Large intestine (tissue), 3 donors: Measurements from ENCODE around the gene MYL7. TPM values are rescaled to one million over a fixed set of nuclear protein-coding genes. Genes with fewer than 3 reads are reported as not detected.

Source experiments
- DNase-seq, 2 donors: peaks; one replicate each; pipeline versions ENCODE4 v3.0.0 to v3.0.0-alpha.2; 2013
- H3K27ac ChIP-seq: one replicate; pipeline ENCODE4 v1.5.1; 2013; ENCODE audit warnings: low read length
- H3K27me3 ChIP-seq: 2 replicates; pipeline ENCODE4 v1.6.1; 2013; ENCODE audit warnings: low read length; ENCODE audit not compliant: control insufficient read depth, insufficient read depth
- H3K36me3 ChIP-seq: 2 replicates; pipeline ENCODE4 v1.6.1; 2013; ENCODE audit warnings: low read length; ENCODE audit not compliant: control insufficient read depth, insufficient read depth
- H3K4me1 ChIP-seq: one replicate; pipeline ENCODE4 v1.6.1; 2013; ENCODE audit warnings: low read length; ENCODE audit not compliant: control insufficient read depth, insufficient read depth
- H3K4me3 ChIP-seq: one replicate; pipeline ENCODE4 v1.5.1; 2013; ENCODE audit warnings: low read length
- H3K9me3 ChIP-seq: one replicate; pipeline ENCODE4 v1.6.1; 2013; ENCODE audit warnings: mild to moderate bottlenecking, low read depth, low read length, moderate library complexity; ENCODE audit not compliant: control insufficient read depth
- WGBS: methylation state at CpG from one replicate; pipeline ENCODE4 v1.1.5; 2013; ENCODE audit warnings: low lambda C conversion rate; ENCODE audit not compliant: insufficient coverage; 5-methylcytosine and 5-hydroxymethylcytosine counted together
- polyA plus RNA-seq: library from polyadenylated mRNA; unstranded; fragments of 120-200 nt; gene quantifications from one replicate; pipeline ENCODE4 v1.2.1, GENCODE V29; 2013

The MYL7 gene
- polyA plus RNA-seq, 1 donor, result 0.52 TPM

DNA sequence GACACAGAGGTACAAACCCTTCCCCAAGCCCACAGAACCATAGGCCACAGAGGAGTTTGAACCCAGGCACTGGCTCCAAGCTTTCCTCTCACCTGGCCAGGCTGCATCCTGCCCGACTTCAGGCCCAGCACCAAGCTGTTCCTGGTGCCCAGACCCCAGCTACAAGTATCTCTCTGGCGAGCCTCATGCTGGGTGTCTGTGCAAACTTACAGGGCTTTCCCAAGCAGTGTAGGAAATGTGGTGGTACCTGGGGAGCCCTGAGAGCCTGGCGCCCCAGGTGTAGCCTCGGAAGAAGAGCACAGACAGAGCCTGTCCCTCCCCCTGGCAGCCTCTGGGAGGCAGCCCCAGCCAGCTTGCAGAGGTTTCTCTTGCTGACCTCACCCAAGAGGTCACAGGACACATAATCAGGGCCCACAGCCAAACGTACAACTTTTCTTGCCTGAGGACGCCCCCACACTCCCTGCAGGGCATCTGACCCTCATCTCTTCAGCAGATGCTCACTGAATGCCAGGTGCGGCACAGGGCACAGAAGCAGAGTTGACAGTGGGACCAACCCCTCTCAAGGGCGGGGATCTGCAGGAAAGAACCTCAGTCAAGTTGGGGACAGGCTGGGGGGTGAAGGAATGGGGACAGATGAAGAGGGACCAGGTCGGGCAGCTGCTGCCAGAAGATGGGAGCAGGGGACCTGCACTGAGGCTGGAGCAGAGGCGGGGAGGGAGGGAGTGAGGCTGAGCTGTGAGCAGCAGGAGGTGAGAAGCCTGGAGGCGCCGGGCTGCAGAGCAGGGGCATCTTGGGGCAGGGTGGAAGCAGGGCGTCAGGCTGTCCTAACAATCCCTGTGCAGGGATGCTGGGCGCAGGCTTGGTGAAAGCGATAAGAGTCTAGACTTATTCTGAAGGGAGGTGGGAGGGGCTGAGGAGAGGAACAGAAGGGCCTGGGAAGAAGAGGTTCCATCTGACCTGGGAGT is 16.3 kb upstream of the MYL7 start:
- H3K9me3 ChIP-seq, result no peaks in the 10 kb centered on the region
- H3K36me3 ChIP-seq, result no peaks in the 10 kb centered on the region
- no peak overlapping the region for H3K27ac ChIP-seq
- 80% methylated on average over 1 of the region's 15 CpGs for WGBS
- no peaks in the 10 kb centered on the region for H3K27me3 ChIP-seq
- no peak for DNase-seq
- H3K4me1 ChIP-seq, result no peaks in the 10 kb centered on the region
- H3K4me3 ChIP-seq, result no peak overlapping the region

GRCh38 chr7:44156453-44157010 is 15.4 kb upstream of the MYL7 start:
- no peak for DNase-seq
- Histone ChIP-seq H3K36me3 (no peaks in the 10 kb centered on the region), H3K9me3 (no peaks in the 10 kb centered on the region), H3K27me3 (no peaks in the 10 kb centered on the region), H3K4me3 (no peak overlapping the region), H3K4me1 (no peaks in the 10 kb centered on the region), H3K27ac (no peak overlapping the region)
- no CpG with 5 or more reads among the region's 4 CpGs for WGBS

- no peak overlapping the region for H3K27ac ChIP-seq
- no peaks in the 10 kb centered on the region for H3K4me1 ChIP-seq
- no peaks in the 10 kb centered on the region for H3K9me3 ChIP-seq
- H3K36me3 ChIP-seq, result no peaks in the 10 kb centered on the region
- H3K4me3 ChIP-seq, result no peak overlapping the region
- DNase-seq, result no peak
- H3K27me3 ChIP-seq, result no peaks in the 10 kb centered on the region
- no CpG with 5 or more reads among the region's 8 CpGs for WGBS
These were observed 14.4 kb upstream of the MYL7 start for GRCh38 chr7:44155191-44156185.

GRCh38 chr7:44154703-44155102 is 13.6 kb upstream of the MYL7 start:
- Histone ChIP-seq H3K4me3 (no peak overlapping the region), H3K9me3 (no peaks in the 10 kb centered on the region), H3K27ac (no peak overlapping the region), H3K27me3 (no peaks in the 10 kb centered on the region), H3K36me3 (no peaks in the 10 kb centered on the region), H3K4me1 (no peaks in the 10 kb centered on the region)
- DNase-seq, result no peak
- whole genome bisulfite sequencing, result no CpG with 5 or more reads among the region's 3 CpGs

DNA sequence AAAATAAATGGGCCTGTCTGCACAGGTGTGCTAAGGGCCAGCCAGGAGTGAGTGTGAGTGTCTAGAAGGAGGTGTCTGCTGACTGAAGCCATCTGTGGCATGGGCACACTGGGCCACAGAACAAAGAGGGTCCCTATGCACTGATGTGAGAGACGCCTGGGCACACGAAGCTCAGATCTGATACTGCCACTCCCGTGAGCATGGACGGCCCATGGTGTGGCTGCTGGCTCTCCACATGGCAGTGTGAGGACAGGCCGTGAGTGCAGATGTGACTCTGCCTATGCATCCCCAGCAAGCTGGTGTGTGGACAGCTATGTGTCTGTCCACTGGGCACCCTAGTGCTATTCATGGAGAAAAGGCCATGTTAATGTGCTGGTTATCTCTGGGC is 12.8 kb upstream of the MYL7 start:
- Histone ChIP-seq H3K27me3 (no peaks in the 10 kb centered on the region), H3K9me3 (no peaks in the 10 kb centered on the region), H3K4me1 (no peaks in the 10 kb centered on the region), H3K27ac (no peak overlapping the region), H3K4me3 (no peak overlapping the region), H3K36me3 (no peaks in the 10 kb centered on the region)
- no peak for DNase-seq
- WGBS, result no CpG with 5 or more reads among the region's 5 CpGs

DNA sequence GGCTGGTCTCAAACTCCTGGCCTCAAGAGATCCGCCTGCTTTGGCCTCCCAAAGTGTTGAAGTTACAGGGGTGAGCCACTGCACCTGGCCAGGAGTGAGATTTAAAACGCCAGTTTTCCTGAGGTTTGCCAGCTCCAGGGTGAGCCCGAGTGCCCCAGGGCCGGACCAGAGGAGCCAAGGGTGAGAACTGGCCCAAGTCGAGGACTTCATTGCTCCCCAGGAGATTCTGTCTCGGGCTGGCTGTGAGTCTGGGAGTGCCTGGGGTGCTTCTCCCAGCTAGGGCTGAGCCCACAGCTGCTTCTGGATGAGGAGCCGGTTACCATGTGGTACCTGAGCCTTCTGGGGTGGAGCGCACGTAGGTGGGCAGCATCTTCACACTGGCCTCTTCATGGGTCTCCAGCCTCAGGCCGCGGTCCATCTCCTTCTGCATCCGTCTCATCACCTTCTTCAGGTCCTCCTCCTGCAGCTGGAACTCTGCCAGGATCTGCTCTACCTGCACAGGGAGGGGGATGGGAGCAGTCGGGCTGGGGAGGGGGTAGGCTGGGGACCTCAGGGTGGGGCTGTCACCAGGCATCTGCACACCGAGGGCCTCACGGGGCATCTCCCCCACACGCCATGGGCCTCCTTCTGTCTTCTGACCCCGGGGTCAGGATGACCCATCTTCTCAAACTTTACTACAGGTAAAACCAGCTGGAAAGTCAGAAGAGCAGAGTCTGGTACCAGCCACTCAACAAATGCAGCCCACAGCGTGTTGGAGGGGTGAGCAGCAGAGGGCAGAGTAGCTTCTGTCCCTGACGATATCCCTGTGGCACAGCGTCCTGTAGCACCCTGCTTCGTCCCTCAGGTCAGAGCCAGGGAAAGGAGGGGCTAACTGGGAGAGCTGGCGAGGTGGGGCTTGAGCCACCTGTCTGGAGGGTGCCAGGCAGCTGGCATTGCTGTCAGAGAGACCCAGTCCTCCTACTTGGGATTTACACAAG is 12.1 kb upstream of the MYL7 start:
- Histone ChIP-seq H3K4me3 (no peak overlapping the region), H3K27ac (no peak overlapping the region), H3K36me3 (no peaks in the 10 kb centered on the region), H3K27me3 (no peaks in the 10 kb centered on the region), H3K9me3 (no peaks in the 10 kb centered on the region), H3K4me1 (no peaks in the 10 kb centered on the region)
- no peak for DNase-seq
- WGBS, result no CpG with 5 or more reads among the region's 22 CpGs

GRCh38 chr7:44151956-44152355 is 10.8 kb upstream of the MYL7 start:
- Histone ChIP-seq H3K9me3 (no peaks in the 10 kb centered on the region), H3K4me1 (peaks cover 3% of the 10 kb centered on the region), H3K4me3 (no peak overlapping the region), H3K27ac (no peak overlapping the region), H3K36me3 (no peaks in the 10 kb centered on the region), H3K27me3 (peaks cover 10% of the 10 kb centered on the region)
- no CpG with 5 or more reads among the region's 9 CpGs for WGBS
- no peak for DNase-seq

GRCh38 chr7:44150966-44151941 is 10.1 kb upstream of the MYL7 start:
- no peak for DNase-seq
- Histone ChIP-seq H3K27ac (no peak overlapping the region), H3K36me3 (no peaks in the 10 kb centered on the region), H3K27me3 (peaks cover 17% of the 10 kb centered on the region), H3K9me3 (no peaks in the 10 kb centered on the region), H3K4me3 (no peak overlapping the region), H3K4me1 (peaks cover 9% of the 10 kb centered on the region)
- no CpG with 5 or more reads among the region's 16 CpGs for WGBS

- peaks cover 14% of the 10 kb centered on the region for H3K4me1 ChIP-seq
- H3K9me3 ChIP-seq, result peaks cover 3% of the 10 kb centered on the region
- no peaks in the 10 kb centered on the region for H3K36me3 ChIP-seq
- WGBS, result no CpG with 5 or more reads among the region's 5 CpGs
- H3K27me3 ChIP-seq, result peaks cover 22% of the 10 kb centered on the region
- H3K4me3 ChIP-seq, result no peak overlapping the region
- H3K27ac ChIP-seq, result no peak overlapping the region
- DNase-seq, result no peak
These were observed 9.3 kb upstream of the MYL7 start for GRCh38 chr7:44150466-44150832.
